MCF 10A (cell line): Measurements from ENCODE around the gene EPHA4. TPM values are rescaled to one million over a fixed set of nuclear protein-coding genes. Genes with fewer than 3 reads are reported as not detected.

Experiments used
- BruUV-seq: library from RNA; stranded (reverse); fragments of 400-500 nt; replicated peaks from 2 replicates; lab custom pipeline; 2021; lab: Mats Ljungman, UMichigan
- CTCF ChIA-PET: fragments of 300-600 bp; sonication (Branson Sonifier 250); formaldehyde crosslinking; extraction: SDS; loops from one replicate; lab custom pipeline; 2021; ENCODE audit warnings: antibody characterized with exemption, inconsistent platforms; lab: Yijun Ruan, JAX
- POLR2A ChIA-PET: fragments of 300-600, 350-650 bp; sonication (Branson Sonifier 250); formaldehyde crosslinking; extraction: SDS; loops from one replicate; lab custom pipeline; 2020; ENCODE audit warnings: antibody characterized with exemption, inconsistent platforms; lab: Yijun Ruan, JAX
- DNase-seq: peaks from one replicate; pipeline ENCODE4 v3.0.0-alpha.2; 2018; ENCODE audit not compliant: unreplicated experiment
- H3K27ac Mint-ChIP-seq: one replicate; pipeline ENCODE4 v1.8.0; 2022; ENCODE audit warnings: mild to moderate bottlenecking, low read depth, mixed read lengths; ENCODE audit not compliant: unreplicated experiment
- H3K27me3 Mint-ChIP-seq: one replicate; pipeline ENCODE4 v1.8.0; 2022; ENCODE audit warnings: mixed read lengths; ENCODE audit not compliant: insufficient read depth, unreplicated experiment
- H3K36me3 Mint-ChIP-seq: one replicate; pipeline ENCODE4 v1.8.0; 2022; ENCODE audit warnings: mild to moderate bottlenecking, moderate library complexity, mixed read lengths; ENCODE audit not compliant: insufficient read depth, unreplicated experiment
- H3K4me1 Mint-ChIP-seq: one replicate; pipeline ENCODE4 v1.8.0; 2022; ENCODE audit warnings: mixed read lengths; ENCODE audit not compliant: insufficient read depth, unreplicated experiment
- H3K4me3 Mint-ChIP-seq: one replicate; pipeline ENCODE4 v1.8.0; 2022; ENCODE audit warnings: mild to moderate bottlenecking, moderate library complexity, mixed read lengths; ENCODE audit not compliant: unreplicated experiment
- H3K9me3 Mint-ChIP-seq: one replicate; pipeline ENCODE4 v1.8.0; 2022; ENCODE audit warnings: mixed read lengths; ENCODE audit not compliant: unreplicated experiment
- CTCF ChIP-seq: fragments of 200-600 bp; IDR thresholded peaks from one replicate; pipeline ENCODE4 v1.8.0; 2022; ENCODE audit warnings: antibody characterized with exemption, mild to moderate bottlenecking; ENCODE audit not compliant: unreplicated experiment
- intact Hi-C: fragments of 100-400 bp; cut with micrococcal nuclease; formaldehyde crosslinking; loops from 2 replicates; pipeline ENCODE4 v1.14.1; 2022
- total RNA-seq: library from RNA; stranded (reverse); gene quantifications from 2 replicates; pipeline ENCODE4 v1.2.3, GENCODE V29; 2022

EPHA4 gene
- total RNA-seq, 1 experiment from 2014 or later, result 2.0 TPM

- intact Hi-C loops, result no loop called here
- Mint-ChIP-seq H3K4me1 (no peaks in the 10 kb centered on the region), H3K9me3 (no peaks in the 10 kb centered on the region), H3K4me3 (no peak overlapping the region), H3K27me3 (no peaks in the 10 kb centered on the region), H3K27ac (no peak overlapping the region), H3K36me3 (no peaks in the 10 kb centered on the region)
- no peak for DNase-seq
- ChIA-PET CTCF (interaction anchor here (0.7 to 1.6 kb wide), 2 partner anchors 58 to 197 kb away, joined by 4 to 5 read pairs; no protein-coding TSS in a partner anchor), POLR2A (no interaction called here)
- BruUV-seq, result no TSS peak
- TF ChIP-seq CTCF, result no peak
Measured at GRCh38 chr2:221377066-221377465, 195.0 kb downstream of the EPHA4 start.

- POLR2A ChIA-PET, result no interaction called here
- no peaks in the 10 kb centered on the region for H3K4me1 Mint-ChIP-seq
- H3K9me3 Mint-ChIP-seq, result no peaks in the 10 kb centered on the region
- no peaks in the 10 kb centered on the region for H3K36me3 Mint-ChIP-seq
- no peak overlapping the region for H3K4me3 Mint-ChIP-seq
- CTCF ChIA-PET, result no interaction called here
- no peak for TF ChIP-seq CTCF
- intact Hi-C loops, result no loop called here
- BruUV-seq, result no TSS peak
- H3K27ac Mint-ChIP-seq, result no peak overlapping the region
- no peak for DNase-seq
- no peaks in the 10 kb centered on the region for H3K27me3 Mint-ChIP-seq
Measured at GRCh38 chr2:221374234-221374633, 197.9 kb downstream of the EPHA4 start.

- Mint-ChIP-seq H3K36me3 (no peaks in the 10 kb centered on the region), H3K27me3 (no peaks in the 10 kb centered on the region), H3K4me1 (no peaks in the 10 kb centered on the region), H3K27ac (no peak overlapping the region), H3K4me3 (no peak overlapping the region), H3K9me3 (no peaks in the 10 kb centered on the region)
- no peak for DNase-seq
- intact Hi-C loops, result no loop called here
- no peak for TF ChIP-seq CTCF
- CTCF ChIA-PET, result no interaction called here
- POLR2A ChIA-PET, result interaction anchor here (0.8 kb wide), 1 partner anchor 121 kb away, joined by 3 read pairs; no protein-coding TSS in a partner anchor
- no TSS peak for BruUV-seq
Measured at GRCh38 chr2:221372907-221373306, 199.2 kb downstream of the EPHA4 start.

- H3K27ac Mint-ChIP-seq, result no peak overlapping the region
- no peak for DNase-seq
- no peaks in the 10 kb centered on the region for H3K27me3 Mint-ChIP-seq
- H3K9me3 Mint-ChIP-seq, result no peaks in the 10 kb centered on the region
- POLR2A ChIA-PET, result interaction anchor here (0.8 kb wide), 1 partner anchor 122 kb away, joined by 3 read pairs; no protein-coding TSS in a partner anchor
- H3K36me3 Mint-ChIP-seq, result no peaks in the 10 kb centered on the region
- H3K4me1 Mint-ChIP-seq, result no peaks in the 10 kb centered on the region
- no TSS peak for BruUV-seq
- CTCF ChIA-PET, result no interaction called here
- intact Hi-C loops, result no loop called here
- no peak overlapping the region for H3K4me3 Mint-ChIP-seq
- no peak for TF ChIP-seq CTCF
Measured at GRCh38 chr2:221372159-221372884, 199.8 kb downstream of the EPHA4 start.
